Right ventricle myocardium inferior (tissue), 1 donor: Measurements from ENCODE around the gene DENND10. TPM values are rescaled to one million over a fixed set of nuclear protein-coding genes. Genes with fewer than 3 reads are reported as not detected.
"Not testable (repeated sequence)": the region's sequence is repeated elsewhere in the genome, so short reads cannot be mapped to it uniquely, and the experiment has no call there.

Source experiments
- ATAC-seq: fragments of 200-7000 bp; cut with Tn5 transposase; one replicate; pipeline ENCODE4 v1.9.1; 2020; ENCODE audit warnings: mild to moderate bottlenecking, moderate library complexity
- DNase-seq: peaks from one replicate; pipeline ENCODE4 v3.0.0; 2021; ENCODE audit errors: missing footprints
- intact Hi-C: fragments of 100-400 bp; cut with DNase I; formaldehyde crosslinking; loops from one replicate; pipeline ENCODE4 v1.11.0; 2022
- total RNA-seq: library from RNA; stranded (reverse); fragmentation: NEBNext Ultra II Directional; extraction: Animal tissue kit (Norgen Biotek cat#: 25700); gene quantifications from one replicate; pipeline ENCODE4 v1.2.1, GENCODE V29; 2021
- donor health status: DM: no; HTN: yes; CAD: no; lungs with severe emphysema.

DENND10 gene
- total RNA-seq, 1 donor from 2014 or later: 20.2 TPM

- DNase-seq (no peak), ATAC-seq (peak; percentile 10)
- intact Hi-C loops: no loop called here
Measured at GRCh38 chr10:119090968-119091367, 12.9 kb upstream of the DENND10 start.

DNA sequence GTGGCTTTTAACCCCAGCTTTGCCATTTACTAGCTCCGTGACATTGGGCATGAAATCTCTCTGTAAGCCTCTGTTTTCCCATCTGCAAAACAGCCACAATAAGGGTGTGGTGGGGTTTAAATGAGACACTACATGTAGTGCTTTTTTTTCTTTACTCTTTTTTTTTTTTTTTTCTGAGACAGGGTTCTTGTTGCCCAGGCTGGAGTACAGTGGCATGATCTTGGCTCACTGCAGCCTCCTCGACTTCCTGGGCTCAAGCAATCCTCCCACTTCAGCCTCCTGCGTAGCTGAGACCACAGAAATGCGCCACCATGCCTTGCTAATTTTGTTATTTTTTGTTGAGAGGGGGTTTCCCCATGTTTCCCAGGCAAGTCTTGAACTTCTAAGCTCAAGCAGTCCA, 8.3 kb upstream of the DENND10 start:
- ATAC-seq (no peak), DNase-seq (no peak)
- intact Hi-C loops: no loop called here

- intact Hi-C loops, ATAC-seq, DNase-seq: not testable (repeated sequence)
Measured at GRCh38 chr10:119096641-119097415, 7.1 kb upstream of the DENND10 start.

- ATAC-seq (no peak), DNase-seq (no peak)
- intact Hi-C loops: no loop called here
Measured at GRCh38 chr10:119098576-119098975, 5.3 kb upstream of the DENND10 start.

DNA sequence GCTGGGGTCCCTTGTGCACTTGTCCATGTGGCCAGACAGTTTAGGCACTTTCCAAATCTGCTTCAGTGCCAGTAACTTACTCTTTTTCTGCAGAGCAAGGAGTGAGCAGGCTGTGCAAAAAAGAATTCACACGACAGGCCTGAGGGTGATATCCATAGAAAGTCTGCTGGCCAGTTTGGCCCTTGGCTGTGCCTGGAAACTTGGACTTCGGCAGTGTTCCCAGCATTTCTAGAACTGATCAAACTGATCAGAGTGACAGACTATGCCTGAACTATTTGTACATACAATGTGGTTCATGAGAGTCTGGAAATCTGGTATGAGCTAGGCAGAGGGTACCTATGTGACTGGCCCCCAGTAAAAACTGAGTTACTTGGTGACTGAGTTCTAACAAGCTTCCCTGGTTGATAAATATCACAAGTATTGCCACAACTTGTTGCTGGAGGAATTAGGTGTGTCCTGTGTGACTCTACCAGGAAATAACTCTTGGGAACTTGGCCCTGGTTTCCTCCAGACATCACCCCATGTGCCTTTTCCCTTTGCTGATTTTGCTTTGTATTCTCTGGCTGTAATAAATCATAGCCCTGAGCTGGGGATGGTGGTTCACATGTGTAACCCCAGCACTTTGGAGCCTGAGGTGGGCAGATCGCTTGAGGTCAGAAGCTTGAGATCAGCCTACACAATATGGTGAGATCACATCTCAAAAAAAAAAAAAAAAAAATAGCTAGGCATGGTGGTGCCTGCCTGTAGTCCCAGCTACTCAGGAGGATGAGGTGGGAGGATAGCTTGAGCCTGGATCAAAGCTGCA, 3.3 kb upstream of the DENND10 start:
- no peak for ATAC-seq
- DNase-seq: no peak
- intact Hi-C loops: no loop called here

- intact Hi-C loops: no loop called here
- ATAC-seq (no peak), DNase-seq (no peak)
Measured at GRCh38 chr10:119101366-119102098, 2.4 kb upstream of the DENND10 start.

DNA sequence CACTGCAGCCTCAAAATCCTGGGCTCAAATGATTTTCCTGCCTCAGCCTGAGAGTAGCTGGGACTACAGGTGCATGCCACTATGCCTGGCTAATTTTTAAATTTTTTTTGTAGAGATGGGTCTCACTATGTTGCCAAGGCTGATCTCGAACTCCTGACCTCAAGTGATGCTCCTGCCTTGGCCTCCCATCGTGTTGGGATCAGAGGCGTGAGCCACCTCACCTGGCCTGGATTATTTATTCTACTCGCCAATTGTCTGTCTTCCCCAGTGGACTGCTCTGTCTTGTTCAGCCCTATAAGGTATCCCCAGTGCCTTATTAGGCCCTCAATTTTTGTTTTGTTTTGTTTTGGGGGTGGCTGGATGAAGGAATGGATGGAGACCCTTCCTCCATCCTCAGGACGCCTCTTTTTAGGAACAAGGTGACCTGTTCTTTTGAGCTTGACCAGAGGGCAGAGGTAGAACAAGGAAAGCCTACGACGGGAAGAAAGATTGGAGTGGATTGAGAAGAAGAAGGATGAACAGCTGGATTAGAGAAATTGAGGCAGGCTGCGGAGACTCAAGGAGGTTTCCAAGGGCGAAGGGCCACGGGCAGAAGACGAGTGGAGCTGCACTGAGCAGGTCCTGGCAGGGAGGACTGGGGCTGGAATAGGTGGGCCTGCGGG, 541 bp upstream of the DENND10 start:
- intact Hi-C loops: no loop called here
- ATAC-seq: no peak
- no peak for DNase-seq

DNA sequence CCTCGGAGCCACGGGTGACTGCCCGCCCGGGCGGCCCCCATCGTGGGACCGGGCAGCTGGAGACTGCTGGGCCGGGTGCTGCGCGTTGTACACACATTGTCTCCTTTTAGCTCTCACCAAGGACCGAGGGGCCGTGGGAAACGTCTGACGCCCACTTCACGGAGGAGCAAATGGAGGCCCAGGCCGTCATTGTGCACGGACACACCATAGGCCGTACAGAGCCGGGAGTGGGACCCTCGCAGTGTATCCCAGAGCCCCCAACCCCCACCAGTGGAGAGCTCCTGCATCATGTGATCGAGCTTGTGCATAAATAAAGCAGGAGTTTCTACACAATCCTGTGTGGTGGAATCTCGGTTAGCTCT, 722 bp downstream of the DENND10 start:
- DNase-seq: peak; percentile 68
- intact Hi-C loops: loop anchor here (2.0 kb wide), 1 partner anchor 24 kb away; the partner anchor contains the start of gene EIF3A
- ATAC-seq: peak; percentile 11

GRCh38 chr10:119105155-119105554, 1.2 kb downstream of the DENND10 start:
- ATAC-seq: no peak
- intact Hi-C loops: loop anchor here (2.0 kb wide), 1 partner anchor 24 kb away; the partner anchor contains the start of gene EIF3A

GRCh38 chr10:119105899-119106298, 2.0 kb downstream of the DENND10 start:
- not testable (repeated sequence) for DNase-seq, ATAC-seq
- intact Hi-C loops: loop anchor here (2.0 kb wide), 1 partner anchor 25 kb away; the partner anchor contains the start of gene EIF3A

More at GRCh38 chr10:119105155-119105554, 1.2 kb downstream of the DENND10 start:
- no peak for DNase-seq

DNA sequence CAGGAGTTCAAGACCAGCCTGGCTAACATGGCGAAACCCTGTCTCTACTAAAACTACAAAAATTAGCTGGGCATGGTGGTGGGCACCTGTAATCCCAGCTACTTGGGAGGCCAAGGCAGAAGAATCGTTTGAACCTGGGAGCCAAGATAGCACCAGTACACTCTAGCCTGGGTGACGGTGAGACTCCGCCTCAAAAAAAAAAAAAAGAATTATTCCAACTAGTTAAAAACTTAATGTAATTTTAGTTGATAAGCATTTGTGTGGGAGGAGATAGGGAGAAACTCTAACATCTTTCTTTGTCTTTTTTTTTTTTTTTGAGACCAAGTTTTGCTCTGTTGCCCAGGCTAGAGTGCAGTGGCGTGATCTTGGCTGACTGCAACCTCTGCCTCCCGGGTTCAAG, 3.2 kb downstream of the DENND10 start:
- intact Hi-C loops, ATAC-seq, DNase-seq: not testable (repeated sequence)

- DNase-seq, ATAC-seq, intact Hi-C loops: not testable (repeated sequence)
Measured at GRCh38 chr10:119107771-119108170, 3.9 kb downstream of the DENND10 start.

DNA sequence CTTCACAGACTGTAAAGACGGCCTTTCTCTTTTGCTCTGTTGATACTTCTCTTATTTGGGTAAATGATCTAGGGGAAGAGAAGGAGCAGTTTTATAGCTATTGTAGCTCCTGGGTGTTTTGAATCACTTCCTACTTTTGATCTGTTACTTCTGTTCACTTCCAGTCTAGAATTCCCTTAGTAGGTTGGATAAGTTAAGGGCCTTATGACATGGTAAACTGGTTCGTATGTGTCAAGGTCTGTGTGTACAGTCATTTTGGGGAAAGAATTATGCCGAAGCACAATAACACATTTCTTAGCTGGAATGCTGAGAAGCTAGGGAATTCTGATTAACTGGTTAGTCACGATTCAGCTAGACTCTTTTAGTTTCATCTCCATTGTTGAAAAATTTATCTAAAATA, 8.1 kb downstream of the DENND10 start:
- intact Hi-C loops: no loop called here
- DNase-seq (no peak), ATAC-seq (no peak)

DNA sequence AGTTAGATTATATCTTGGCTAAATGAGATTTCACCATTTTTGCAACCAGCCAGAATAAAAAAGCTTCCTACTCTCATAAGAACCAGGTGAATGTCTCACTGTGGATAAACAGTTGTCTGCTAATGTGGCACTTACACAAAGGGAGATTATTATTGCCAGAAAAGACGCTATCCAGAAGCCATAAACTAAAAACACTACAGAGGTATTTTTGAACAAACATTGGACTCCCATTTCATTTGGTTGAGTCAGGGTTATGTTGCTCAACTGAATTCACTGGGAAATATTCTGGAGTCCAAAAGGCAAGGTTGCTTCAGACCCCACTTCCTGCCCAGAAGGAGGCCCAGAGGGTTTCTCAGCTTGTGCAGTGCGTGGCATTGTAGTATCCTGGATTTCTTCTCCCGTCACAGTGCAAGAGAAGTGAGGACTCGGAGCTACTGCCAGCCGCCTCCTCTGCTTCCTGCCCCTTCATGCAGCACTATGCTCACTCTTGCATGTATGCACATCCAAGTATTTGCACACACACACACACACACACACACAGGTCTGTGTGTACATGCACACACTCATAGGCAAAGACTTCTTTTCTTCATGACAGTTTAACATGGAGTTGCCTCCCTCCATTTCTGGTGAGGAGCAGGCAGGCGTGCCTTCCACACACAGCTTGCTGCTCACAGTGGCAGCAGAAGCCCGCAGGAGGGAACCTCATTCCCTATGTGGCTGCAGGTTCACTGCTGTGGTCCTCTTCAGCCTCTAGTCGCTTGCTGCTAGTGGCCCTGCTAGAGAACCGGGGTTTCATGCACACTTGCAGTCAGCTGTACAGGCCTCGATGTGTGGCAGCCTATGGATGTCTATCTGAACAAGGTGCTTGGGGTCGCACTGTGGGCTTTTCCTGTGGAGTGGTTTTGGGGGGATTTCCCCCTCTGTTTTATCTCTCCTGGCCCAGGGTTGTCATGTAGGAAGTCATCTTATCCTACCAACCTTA, 10.1 kb downstream of the DENND10 start:
- ATAC-seq: no peak
- intact Hi-C loops: no loop called here
- no peak for DNase-seq

DNA sequence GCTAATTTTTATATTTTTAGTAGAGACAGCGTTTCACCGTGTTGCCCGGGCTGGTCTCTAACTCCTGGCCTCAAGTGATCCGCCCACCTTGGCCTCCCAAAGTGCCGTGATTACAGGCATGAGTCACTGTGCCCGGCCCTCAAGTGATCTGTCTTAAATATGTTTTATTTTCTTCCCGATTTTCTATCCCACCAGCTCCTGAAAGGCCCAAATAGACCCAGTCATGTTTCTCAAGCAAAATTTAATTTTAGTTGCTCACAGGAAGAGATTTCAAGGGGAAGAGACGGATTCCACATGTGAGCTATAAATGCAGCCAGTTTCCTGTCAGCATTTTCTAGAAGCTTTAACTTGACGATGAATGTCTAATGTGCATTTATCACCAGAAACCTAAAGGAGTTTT, 12.0 kb downstream of the DENND10 start:
- DNase-seq: no peak
- intact Hi-C loops: no loop called here

GRCh38 chr10:119116326-119116951, 12.5 kb downstream of the DENND10 start:
- DNase-seq (no peak), ATAC-seq (no peak)
- intact Hi-C loops: no loop called here

More for the DNA sequence above, 12.0 kb downstream of the DENND10 start:
- ATAC-seq: no peak

- ATAC-seq (no peak), DNase-seq (no peak)
- intact Hi-C loops: no loop called here
Measured at GRCh38 chr10:119118231-119118630, 14.3 kb downstream of the DENND10 start.
